Stimulated activated CD4-positive, alpha-beta T cell treated with anti-CD3 and anti-CD28 coated beads, Interleukin-12 subunit alpha, Interleukin-12 subunit beta, amount 100 ng/mL, for 4 hours (primary cell): ENCODE measurements around the gene TAS2R4.
A peak's percentile ranks its signal among the peaks of the same experiment; 100 is the strongest.
"Not testable (repeated sequence)": the region's sequence is repeated elsewhere in the genome, so short reads cannot be mapped to it uniquely, and the experiment has no call there.

Experiments used
- DNase-seq: peaks from one replicate; pipeline ENCODE4 v3.0.0-alpha.2; 2020

The TAS2R4 gene, protein sequence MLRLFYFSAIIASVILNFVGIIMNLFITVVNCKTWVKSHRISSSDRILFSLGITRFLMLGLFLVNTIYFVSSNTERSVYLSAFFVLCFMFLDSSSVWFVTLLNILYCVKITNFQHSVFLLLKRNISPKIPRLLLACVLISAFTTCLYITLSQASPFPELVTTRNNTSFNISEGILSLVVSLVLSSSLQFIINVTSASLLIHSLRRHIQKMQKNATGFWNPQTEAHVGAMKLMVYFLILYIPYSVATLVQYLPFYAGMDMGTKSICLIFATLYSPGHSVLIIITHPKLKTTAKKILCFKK

DNA sequence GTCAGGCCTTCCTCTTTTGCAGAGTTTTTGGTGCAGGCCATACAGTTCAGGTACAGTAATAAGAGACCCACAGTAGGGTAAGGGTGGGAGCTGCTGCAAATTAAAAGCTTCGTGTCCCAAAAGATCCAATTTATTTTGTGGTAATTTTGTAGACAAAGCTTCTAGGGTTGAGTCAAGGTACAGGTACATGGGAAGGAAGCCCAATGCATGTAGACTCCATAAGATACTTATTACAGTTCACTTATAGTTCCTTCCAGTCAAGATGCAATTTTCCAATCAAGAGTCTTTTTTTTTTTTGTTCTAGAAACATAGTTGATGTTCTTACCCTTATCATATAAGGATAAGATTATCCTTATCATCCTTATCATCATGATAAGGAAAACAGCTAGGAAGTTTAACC lies at the start of gene TAS2R4:
Gene TAS2R4, plus strand, starts transcription at position 301 of the 400 bp plus-strand sequence. CDS start 1,815 bp downstream, outside the sequence.
- DNase-seq, result no peak

GRCh38 chr7:141729020-141729419 lies 47.5 kb upstream of the TAS2R4 start:
- no peak for DNase-seq

DNA sequence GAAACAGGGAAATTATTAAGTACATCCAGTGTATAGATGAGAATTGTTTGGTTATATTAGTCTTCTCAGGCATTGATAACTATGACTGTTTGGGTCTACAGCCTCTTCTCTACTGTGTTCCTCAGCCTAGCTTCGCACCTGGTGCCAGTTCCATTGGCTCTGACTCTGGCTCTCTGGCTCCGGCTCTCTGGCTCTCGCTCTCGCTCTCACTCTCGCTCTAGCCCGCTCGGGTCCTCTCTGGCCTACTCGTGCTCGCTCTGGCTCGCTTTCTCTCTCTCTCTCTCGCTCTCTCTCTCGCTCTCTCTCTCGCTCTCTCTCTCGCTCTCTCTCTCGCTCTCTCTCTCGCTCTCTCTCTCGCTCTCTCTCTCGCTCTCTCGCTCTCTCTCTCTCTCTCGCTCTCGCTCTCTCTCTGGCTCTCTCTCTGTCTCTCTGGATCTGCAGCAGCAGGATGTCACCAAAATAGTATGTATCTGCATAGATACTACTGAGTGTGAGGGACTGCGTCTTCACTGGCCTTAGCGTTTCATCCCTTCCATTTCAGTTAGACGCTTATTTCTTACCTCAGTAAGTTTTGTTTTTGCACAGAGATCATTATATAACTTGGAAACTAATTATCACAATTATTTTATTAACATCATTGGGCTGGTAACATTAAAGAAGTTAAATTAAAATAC lies 44.9 kb upstream of the TAS2R4 start:
- DNase-seq, result no peak

DNA sequence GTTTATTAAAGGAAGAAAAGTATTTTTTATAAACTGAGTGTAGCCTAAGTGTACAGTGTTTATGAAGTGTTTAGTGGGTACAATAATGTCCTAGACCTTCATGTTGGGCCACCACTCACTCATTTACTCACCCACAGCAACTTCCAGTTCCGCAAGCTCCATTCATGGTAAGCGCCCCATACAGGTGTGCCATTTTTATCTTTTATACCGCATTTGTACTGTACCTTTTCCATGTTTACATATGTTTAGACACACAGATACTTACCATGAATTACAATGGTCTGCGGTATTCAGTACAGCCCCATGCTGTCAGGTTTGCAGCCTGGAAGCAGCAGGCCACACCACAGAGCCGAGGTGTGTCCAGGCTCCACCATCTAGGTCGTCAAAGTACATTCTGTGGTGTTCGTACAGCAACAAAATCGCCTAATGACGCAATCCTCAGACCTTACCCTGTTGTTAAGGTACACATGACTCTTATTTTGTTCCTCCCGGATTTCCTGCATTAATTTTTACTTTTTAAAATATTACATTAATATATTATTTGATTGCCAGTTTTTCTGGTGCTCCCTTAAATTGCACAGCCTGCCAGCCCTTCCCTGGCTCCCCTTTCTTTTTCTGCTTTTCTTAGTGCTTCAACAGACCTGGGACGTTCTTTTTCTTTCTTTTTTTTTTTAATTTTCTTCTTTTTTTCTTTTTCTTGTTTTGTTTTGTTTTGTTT lies 39.2 kb upstream of the TAS2R4 start:
- no peak for DNase-seq

DNA sequence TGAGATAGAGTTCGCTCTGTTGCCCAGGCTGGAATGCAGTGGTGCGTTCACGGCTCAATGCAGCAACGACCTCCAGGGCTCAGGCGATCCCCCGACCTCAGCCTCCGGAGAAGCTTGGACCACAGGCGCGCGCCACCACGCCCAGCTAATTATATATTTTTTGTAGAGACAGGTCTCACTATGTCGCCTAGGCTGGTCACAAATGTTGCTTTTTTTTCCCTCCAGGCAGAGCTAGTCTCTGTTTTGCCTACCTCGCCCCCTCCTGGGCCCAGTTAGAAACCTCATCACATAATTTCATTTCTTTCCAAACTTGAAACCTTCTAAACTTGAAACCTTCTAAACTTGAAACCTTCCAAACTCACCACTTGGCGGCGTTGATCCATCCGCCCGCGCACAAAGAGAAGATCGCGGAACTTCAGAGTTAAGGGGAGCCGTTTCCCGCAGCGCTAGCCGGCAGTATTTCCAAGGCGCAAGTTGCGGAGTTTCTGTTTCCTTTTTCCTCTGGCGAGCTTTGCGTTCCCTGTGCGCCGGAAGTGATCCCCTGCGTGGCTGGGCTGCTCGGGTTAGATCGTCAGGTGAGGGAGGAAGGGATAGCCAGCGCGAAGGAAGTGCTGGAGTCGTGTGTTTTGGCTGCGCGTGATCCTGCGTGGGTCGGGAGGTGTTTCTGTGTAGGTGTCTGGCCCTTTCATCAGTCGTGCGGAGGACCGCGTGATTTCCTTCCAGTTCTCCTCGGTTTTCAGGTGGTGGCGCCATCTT lies 38.5 kb upstream of the TAS2R4 start, which contains the start of gene SSBP1:
Gene SSBP1, plus strand, starts transcription at position 523 of the 756 bp plus-strand sequence. CDS start 809 bp downstream, outside the sequence.
- DNase-seq, result peak; percentile 82

- no peak for DNase-seq
Measured at GRCh38 chr7:141738592-141739013, 37.9 kb upstream of the TAS2R4 start.

GRCh38 chr7:141739250-141739649 lies 37.2 kb upstream of the TAS2R4 start:
- DNase-seq, result no peak

- no peak for DNase-seq
Measured at GRCh38 chr7:141742229-141742628, 34.2 kb upstream of the TAS2R4 start.

GRCh38 chr7:141744131-141744530 lies 32.3 kb upstream of the TAS2R4 start:
- DNase-seq, result no peak

- no peak for DNase-seq
Measured at GRCh38 chr7:141748396-141748795, 28.1 kb upstream of the TAS2R4 start.

- not testable (repeated sequence) for DNase-seq
Measured at GRCh38 chr7:141751904-141752303, 24.6 kb upstream of the TAS2R4 start.

DNA sequence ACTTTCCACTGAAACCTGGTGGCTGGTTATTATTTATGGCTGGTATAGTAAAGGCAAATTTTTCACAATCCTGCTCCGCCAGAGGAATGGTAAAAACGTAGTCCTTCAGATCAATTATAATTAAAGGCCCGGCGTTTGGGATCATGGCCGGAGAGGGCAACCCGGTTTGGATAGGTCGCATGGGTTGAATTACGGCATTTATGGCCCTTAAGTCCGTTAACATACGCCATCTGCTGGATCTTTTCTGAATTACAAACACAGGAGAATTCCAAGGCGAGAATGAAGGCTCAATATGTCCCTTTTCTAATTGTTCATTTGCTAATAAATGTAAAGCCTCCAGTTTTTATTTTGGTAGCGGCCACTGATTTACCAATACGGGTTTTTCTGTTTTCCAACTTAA lies 23.8 kb upstream of the TAS2R4 start:
- no peak for DNase-seq

- peak; percentile 3 for DNase-seq
Measured at GRCh38 chr7:141754939-141755338, 21.5 kb upstream of the TAS2R4 start.

GRCh38 chr7:141763797-141764196 lies 12.7 kb upstream of the TAS2R4 start, which contains the start of gene TAS2R3:
Gene TAS2R3, plus strand, starts transcription at chr7:141764097. Its CDS starts 62 bp downstream, at chr7:141764159.
- no peak for DNase-seq

DNA sequence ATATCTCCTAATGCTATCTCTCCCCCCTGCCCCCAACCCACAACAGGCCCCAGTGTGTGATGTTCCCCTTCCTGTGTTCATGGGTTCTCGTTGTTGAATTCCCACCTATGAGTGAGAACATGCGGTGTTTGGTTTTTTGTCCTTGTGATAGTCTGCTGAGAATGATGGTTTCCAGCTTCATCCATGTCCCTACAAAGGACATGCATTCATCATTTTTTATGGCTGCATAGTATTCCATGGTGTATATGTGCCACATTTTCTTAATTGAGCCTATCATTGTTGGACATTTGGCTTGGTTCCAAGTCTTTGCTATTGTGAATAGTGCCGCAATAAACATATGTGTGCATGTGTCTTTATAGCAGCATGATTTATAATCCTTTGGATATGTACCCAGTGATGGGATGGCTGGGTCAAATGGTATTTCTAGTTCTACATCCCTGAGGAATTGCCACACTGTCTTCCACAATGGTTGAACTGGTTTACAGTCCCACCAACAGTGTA lies 6.3 kb upstream of the TAS2R4 start:
- DNase-seq, result not testable (repeated sequence)

DNA sequence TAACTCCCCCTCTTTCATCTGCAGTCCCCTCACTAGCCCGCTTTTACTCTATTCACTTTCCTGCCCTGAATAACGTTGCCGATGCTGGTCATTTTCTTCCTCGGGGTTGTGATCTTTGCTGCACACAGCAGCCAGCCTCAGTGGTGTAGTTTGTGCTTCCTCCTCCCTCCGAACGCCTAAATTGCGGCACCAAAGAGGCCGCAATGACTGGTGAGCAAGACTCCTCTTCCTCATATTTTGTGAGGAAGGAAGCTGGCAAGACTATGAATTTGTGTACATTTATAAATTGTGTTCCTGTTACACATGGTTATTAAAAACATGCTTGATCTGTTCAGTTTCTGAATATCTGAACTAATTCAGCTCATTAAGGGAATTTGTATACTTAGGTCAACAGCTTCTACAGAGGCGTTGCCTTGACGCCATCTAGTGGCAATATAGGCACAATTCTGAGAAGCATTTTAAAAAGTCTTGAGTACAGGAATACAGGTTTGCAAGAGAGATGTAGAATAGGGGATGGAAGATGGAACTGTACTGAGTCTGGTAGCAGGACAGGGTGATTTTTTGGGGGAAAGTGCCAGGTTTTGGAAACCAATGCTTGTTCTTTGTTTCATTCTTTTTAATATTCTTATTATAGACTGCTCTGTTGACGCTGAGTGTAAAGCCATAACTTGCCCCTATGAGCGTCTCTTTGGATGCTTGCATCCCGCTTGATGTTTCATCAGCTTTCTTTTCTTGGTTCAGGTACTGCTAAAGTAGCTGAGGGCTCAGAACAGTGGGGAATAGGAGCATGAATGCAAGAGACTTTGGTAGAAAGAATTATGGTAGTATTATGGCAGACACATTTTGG lies 9.5 kb downstream of the TAS2R4 start:
- DNase-seq, result peak; percentile 1

GRCh38 chr7:141788296-141788695 lies 11.8 kb downstream of the TAS2R4 start:
- no peak for DNase-seq

DNA sequence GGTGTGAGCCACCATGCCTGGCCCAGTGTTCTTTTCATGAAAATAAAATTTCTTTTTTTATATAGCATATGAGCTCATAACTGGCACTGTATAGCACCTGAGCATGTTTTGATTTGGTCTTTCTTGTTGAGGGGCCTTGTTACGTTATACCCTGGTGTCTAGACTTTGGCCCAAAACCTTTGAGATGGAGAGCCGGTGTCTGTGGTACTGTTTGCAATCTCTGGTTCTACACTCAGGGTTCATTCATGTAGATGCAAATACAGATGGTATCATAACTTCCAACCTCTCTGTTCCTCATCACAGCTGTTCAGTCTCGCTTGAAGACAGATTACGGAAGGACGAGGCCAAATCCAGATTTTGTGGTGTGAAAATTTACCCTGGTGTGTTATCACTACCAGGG lies 13.4 kb downstream of the TAS2R4 start, which contains the start of gene TAS2R5:
Gene TAS2R5, plus strand, starts transcription at position 301 of the 400 bp plus-strand sequence. CDS start 145 bp downstream, outside the sequence.
- DNase-seq, result no peak

DNA sequence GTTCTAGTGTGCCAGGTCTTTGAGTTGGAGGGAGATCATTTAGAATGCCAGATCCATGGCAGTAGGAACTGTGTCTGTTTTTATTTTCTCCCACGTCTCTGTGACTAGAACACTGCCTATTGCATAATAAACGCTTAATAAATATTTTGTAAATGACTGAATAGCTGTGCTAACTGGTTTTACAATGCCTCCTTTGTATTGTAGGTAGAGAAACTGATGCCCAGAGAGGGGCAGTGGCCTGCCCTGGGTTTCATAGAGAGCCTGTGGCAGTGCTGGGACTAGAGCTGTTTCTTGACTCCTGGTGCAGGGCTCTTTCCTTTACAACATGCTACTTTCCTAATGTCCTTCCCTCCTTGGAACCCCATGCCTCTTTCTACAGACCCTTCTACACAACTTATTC lies 16.1 kb downstream of the TAS2R4 start:
- DNase-seq, result no peak

DNA sequence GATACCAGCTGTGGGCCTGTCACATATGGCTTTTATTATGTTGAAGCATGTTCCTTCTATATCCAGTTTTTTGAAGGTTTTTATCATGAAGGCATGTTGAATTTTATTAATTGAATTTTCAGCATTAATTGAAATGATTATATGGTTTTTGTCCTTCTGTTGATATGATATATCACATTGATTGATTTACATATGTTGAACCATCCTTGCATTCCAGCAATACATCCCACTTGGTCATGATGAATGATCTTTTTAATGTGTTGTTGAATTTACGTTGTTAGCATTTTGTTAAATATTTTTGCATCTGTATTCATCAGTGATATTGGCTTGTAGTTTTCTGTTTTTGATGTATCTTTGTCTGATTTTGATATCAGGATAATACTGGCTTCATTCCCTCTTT lies 43.6 kb downstream of the TAS2R4 start:
- no peak for DNase-seq

DNA sequence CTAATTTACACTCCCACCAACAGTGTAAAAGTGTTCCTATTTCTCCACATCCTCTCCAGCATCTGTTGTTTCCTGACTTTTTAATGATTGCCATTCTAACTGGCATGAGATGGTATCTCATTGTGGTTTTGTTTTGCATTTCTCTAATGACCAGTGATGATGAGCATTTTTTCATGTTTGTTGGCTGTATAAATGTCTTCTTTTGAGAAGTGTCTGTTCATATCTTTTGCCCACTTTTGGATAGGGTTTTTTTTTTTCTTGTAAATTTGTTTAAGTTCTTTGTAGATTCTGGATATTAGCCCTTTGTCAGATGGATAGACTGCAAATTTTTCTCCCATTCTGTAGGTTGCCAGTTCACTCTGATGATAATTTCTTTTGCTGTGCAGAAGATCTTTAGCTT lies 46.0 kb downstream of the TAS2R4 start:
- not testable (repeated sequence) for DNase-seq
